Smooth muscle cell (in vitro differentiated cells): ENCODE results near the gene WNK2. TPM values are rescaled to one million over a fixed set of nuclear protein-coding genes. Genes with fewer than 3 reads are reported as not detected.

Source experiments
- DNase-seq: peaks from one replicate; lab custom pipeline; 2025; ENCODE audit not compliant: unreplicated experiment; lab: John Stamatoyannopoulos, UW
- H2AFZ ChIP-seq: fragments of 200-600 bp; sonication (generic); 2 replicates; pipeline ENCODE4 v1.6.0; 2016; ENCODE audit warnings: antibody characterized with exemption, low read depth, mild to moderate bottlenecking
- H3F3A ChIP-seq: fragments of 200-600 bp; sonication (generic); 2 replicates; pipeline ENCODE4 v1.6.0; 2017; ENCODE audit warnings: antibody characterized with exemption, low read depth
- H3K27ac ChIP-seq: fragments of 200-600 bp; sonication (generic); 2 replicates; pipeline ENCODE4 v1.5.1; 2016; ENCODE audit warnings: low read depth, mild to moderate bottlenecking
- H3K27me3 ChIP-seq: fragments of 200-600 bp; sonication (generic); 2 replicates; pipeline ENCODE4 v1.6.1; 2016; ENCODE audit warnings: low read depth, mild to moderate bottlenecking
- H3K36me3 ChIP-seq: fragments of 200-600 bp; sonication (generic); 2 replicates; pipeline ENCODE4 v1.5.1; 2016; ENCODE audit warnings: low read depth
- H3K4me1 ChIP-seq: fragments of 200-600 bp; sonication (generic); 2 replicates; pipeline ENCODE4 v1.5.1; 2016; ENCODE audit warnings: low read depth
- H3K4me2 ChIP-seq: fragments of 200-600 bp; sonication (generic); 2 replicates; pipeline ENCODE4 v1.6.0; 2016; ENCODE audit warnings: mild to moderate bottlenecking
- H3K4me3 ChIP-seq: fragments of 200-600 bp; sonication (generic); 2 replicates; pipeline ENCODE4 v1.5.1; 2016; ENCODE audit warnings: mild to moderate bottlenecking
- H3K79me2 ChIP-seq: fragments of 200-600 bp; sonication (generic); 2 replicates; pipeline ENCODE4 v1.6.0; 2016; ENCODE audit warnings: low read depth, mild to moderate bottlenecking
- H3K9ac ChIP-seq: fragments of 200-600 bp; sonication (generic); 2 replicates; pipeline ENCODE4 v1.6.0; 2016; ENCODE audit warnings: low read depth
- H3K9me3 ChIP-seq: fragments of 200-600 bp; sonication (generic); replicated peaks from 2 replicates; pipeline ENCODE4 v1.5.1; 2016; ENCODE audit warnings: low read depth
- H4K20me1 ChIP-seq: fragments of 200-600 bp; sonication (generic); 2 replicates; pipeline ENCODE4 v1.6.0; 2016; ENCODE audit warnings: low read depth
- CTCF ChIP-seq: fragments of 200-600 bp; sonication (generic); IDR thresholded peaks from 2 replicates; pipeline ENCODE4 v1.5.1; 2017; ENCODE audit warnings: borderline replicate concordance, mild to moderate bottlenecking, antibody characterized with exemption; ENCODE audit not compliant: insufficient read depth, poor library complexity, severe bottlenecking
- WGBS: methylation state at CpG from one replicate; pipeline ENCODE4 v1.1.7; 2016; ENCODE audit warnings: low lambda C conversion rate; 5-methylcytosine and 5-hydroxymethylcytosine counted together
- polyA plus RNA-seq: library from polyadenylated mRNA; unstranded; fragments of >200 nt; fragmentation: Nextera tagmentation; extraction: Ambion mirVana; gene quantifications from 2 replicates; pipeline ENCODE4 v1.2.1, GENCODE V29; 2016
- total RNA-seq: library from RNA; depleted of rRNA; stranded (reverse); fragments of >200 nt; gene quantifications from 2 replicates; pipeline ENCODE4 v1.2.3, GENCODE V29; 2014

Gene WNK2
- total and polyA plus RNA-seq, 2 experiments from 2014 or later, result 0.27 to 0.31 TPM

DNA sequence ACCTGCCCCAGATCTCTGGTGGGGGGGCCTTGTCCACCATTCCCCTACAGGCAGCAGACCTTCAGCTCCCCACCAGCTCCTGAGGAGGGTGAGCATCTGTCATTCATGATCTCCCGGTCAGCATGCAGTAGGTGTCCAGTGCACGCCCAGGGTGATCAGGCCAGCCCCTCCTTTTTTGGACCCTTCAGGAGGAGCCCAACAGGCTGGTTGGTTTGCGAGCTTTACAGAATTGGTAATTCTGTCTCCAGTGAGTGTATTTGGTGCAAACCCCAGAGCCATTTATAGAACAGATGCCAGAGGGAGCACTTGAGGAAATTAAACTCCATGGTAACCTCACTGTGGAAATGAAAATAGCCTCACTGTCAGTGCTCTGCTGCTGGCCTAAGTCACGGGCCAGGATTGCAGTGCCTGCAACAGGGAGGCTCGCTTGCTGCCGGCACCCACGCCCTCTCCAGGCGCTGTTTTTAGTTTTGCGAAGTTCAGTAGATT is 23.4 kb downstream of the WNK2 start:
- H3K27me3 ChIP-seq, result no peaks in the 10 kb centered on the region
- no peak overlapping the region for H3K4me3 ChIP-seq
- no peak overlapping the region for H3K27ac ChIP-seq
- H3K4me1 ChIP-seq, result no peaks in the 10 kb centered on the region
- no peak overlapping the region for H3K4me2 ChIP-seq
- H3K9me3 ChIP-seq, result no peaks in the 10 kb centered on the region
- WGBS, result 58% methylated on average over 9 of the region's 9 CpGs
- no peaks in the 10 kb centered on the region for H4K20me1 ChIP-seq
- TF ChIP-seq CTCF, result no peak
- H3K79me2 ChIP-seq, result no peaks in the 10 kb centered on the region
- no peak overlapping the region for H2AFZ ChIP-seq
- no peaks in the 10 kb centered on the region for H3F3A ChIP-seq
- H3K9ac ChIP-seq, result no peak overlapping the region
- no peaks in the 10 kb centered on the region for H3K36me3 ChIP-seq
- no peak for DNase-seq

- H3K27me3 ChIP-seq, result no peaks in the 10 kb centered on the region
- no peak overlapping the region for H2AFZ ChIP-seq
- WGBS, result 80% methylated on average over 25 of the region's 25 CpGs
- no peaks in the 10 kb centered on the region for H3K36me3 ChIP-seq
- no peak overlapping the region for H3K4me2 ChIP-seq
- H3K9me3 ChIP-seq, result no peaks in the 10 kb centered on the region
- no peaks in the 10 kb centered on the region for H4K20me1 ChIP-seq
- H3K9ac ChIP-seq, result no peak overlapping the region
- H3K4me3 ChIP-seq, result no peak overlapping the region
- H3K4me1 ChIP-seq, result no peaks in the 10 kb centered on the region
- no peaks in the 10 kb centered on the region for H3K79me2 ChIP-seq
- no peaks in the 10 kb centered on the region for H3F3A ChIP-seq
- TF ChIP-seq CTCF, result no peak
- no peak overlapping the region for H3K27ac ChIP-seq
- no peak for DNase-seq
Observed at GRCh38 chr9:93207860-93208734, 24.2 kb downstream of the WNK2 start.

- Histone ChIP-seq H3F3A (no peaks in the 10 kb centered on the region), H3K4me1 (no peaks in the 10 kb centered on the region)
Observed at GRCh38 chr9:93209097-93209496, 25.2 kb downstream of the WNK2 start.

More at GRCh38 chr9:93209097-93209496, 25.2 kb downstream of the WNK2 start:
- Histone ChIP-seq H2AFZ (no peak overlapping the region), H3K4me3 (no peak overlapping the region), H3K9me3 (no peaks in the 10 kb centered on the region), H3K36me3 (no peaks in the 10 kb centered on the region), H3K27me3 (no peaks in the 10 kb centered on the region), H3K9ac (no peak overlapping the region), H3K4me2 (no peak overlapping the region), H3K79me2 (no peaks in the 10 kb centered on the region), H3K27ac (no peak overlapping the region), H4K20me1 (no peaks in the 10 kb centered on the region)
- WGBS, result 93% methylated on average over 9 of the region's 9 CpGs
- DNase-seq, result no peak
- no peak for TF ChIP-seq CTCF
